H1 (cell line): ENCODE results near the gene PRR7. TPM values are rescaled to one million over a fixed set of nuclear protein-coding genes. Genes with fewer than 3 reads are reported as not detected.

ENCODE experiments used
- CTCF ChIA-PET: fragments of 300-600 bp; sonication (Branson Sonifier 250); formaldehyde crosslinking; loops from one replicate; lab custom pipeline; 2021; ENCODE audit not compliant: partially characterized antibody; lab: Charles Lee
- POLR2A ChIA-PET: fragments of 300-600 bp; sonication (Branson Sonifier 250); formaldehyde crosslinking; loops from one replicate; lab custom pipeline; 2021; ENCODE audit warnings: inconsistent platforms; ENCODE audit not compliant: partially characterized antibody; lab: Charles Lee
- DNase-seq, 2 experiments: peaks; one replicate each; pipeline versions ENCODE4 v3.0.0 to v3.0.0-alpha.2; 2010 to 2022; ENCODE audit warnings: low spot score in 2 of 2, low read depth in 1 of 2, mixed read lengths in 1 of 2
- FAIRE-seq: peaks from 2 replicates; lab custom pipeline; 2011; peaks lifted over from hg19 to GRCh38; lab: Jason Lieb, UNC
- H2AFZ ChIP-seq: 2 replicates; pipeline ENCODE4 v1.8.1; 2012; ENCODE audit warnings: low read length, inconsistent platforms
- H2AK5ac ChIP-seq: 2 replicates; pipeline ENCODE4 v1.6.1; 2013; ENCODE audit warnings: low read depth, low read length
- H2BK120ac ChIP-seq: replicated peaks from 2 replicates; pipeline ENCODE3; 2013; ENCODE audit warnings: low read depth, low read length, inconsistent platforms
- H2BK12ac ChIP-seq: 2 replicates; pipeline ENCODE4 v1.6.1; 2013; ENCODE audit warnings: low read depth, low read length
- H2BK15ac ChIP-seq: 2 replicates; pipeline ENCODE4 v1.6.1; 2013; ENCODE audit warnings: low read length
- H2BK20ac ChIP-seq: 2 replicates; pipeline ENCODE4 v1.6.1; 2013; ENCODE audit warnings: low read length
- H2BK5ac ChIP-seq: 2 replicates; pipeline ENCODE4 v1.6.1; 2013; ENCODE audit warnings: low read depth, low read length
- H3K14ac ChIP-seq: 2 replicates; pipeline ENCODE4 v1.6.1; 2013; ENCODE audit warnings: inconsistent platforms; ENCODE audit not compliant: insufficient read length
- H3K18ac ChIP-seq: 2 replicates; pipeline ENCODE4 v1.6.1; 2013; ENCODE audit warnings: low read length; ENCODE audit errors: extremely low read depth
- H3K23ac ChIP-seq: 2 replicates; pipeline ENCODE4 v1.6.1; 2013; ENCODE audit warnings: inconsistent platforms; ENCODE audit not compliant: insufficient read length
- H3K23me2 ChIP-seq: 2 replicates; pipeline ENCODE4 v1.6.1; 2013; ENCODE audit warnings: low read depth, low read length
- H3K27ac ChIP-seq: 2 replicates; pipeline ENCODE4 v1.6.1; 2011; ENCODE audit warnings: low read depth, low read length, inconsistent platforms
- H3K27me3 ChIP-seq, 4 experiments: replicated peaks in 1 of 4; 1 replicate in 1 of 4; 2 replicates in 3 of 4; pipeline versions ENCODE4 v1.6.1 to v1.8.1; 2011 to 2013; ENCODE audit warnings: low read length in 3 of 4, mild to moderate bottlenecking in 3 of 4, inconsistent platforms in 2 of 4, mixed read lengths in 2 of 4, moderate library complexity in 1 of 4; ENCODE audit not compliant: control insufficient read depth in 3 of 4, insufficient read depth in 3 of 4; ENCODE audit errors: extremely low read depth in 1 of 4
- H3K36me3 ChIP-seq, 4 experiments: 2 replicates each; pipeline versions ENCODE4 v1.6.1 to v1.8.1; 2011 to 2013; ENCODE audit warnings: mild to moderate bottlenecking in 4 of 4, low read length in 3 of 4, moderate library complexity in 2 of 4, control low read depth in 1 of 4, inconsistent platforms in 1 of 4; ENCODE audit not compliant: insufficient read depth in 4 of 4, control insufficient read depth in 2 of 4
- H3K4ac ChIP-seq: replicated peaks from 2 replicates; pipeline ENCODE3; 2013; ENCODE audit warnings: low read length, low read depth, mixed read lengths, inconsistent platforms; ENCODE audit not compliant: insufficient read length
- H3K4me1 ChIP-seq, 4 experiments: replicated peaks in 1 of 4; 1 replicate in 1 of 4; 2 replicates in 3 of 4; pipeline versions ENCODE4 v1.6.1 to v1.8.1; 2011 to 2013; ENCODE audit warnings: low read length in 3 of 4, inconsistent platforms in 2 of 4, mixed read lengths in 1 of 4; ENCODE audit not compliant: insufficient read depth in 4 of 4, control insufficient read depth in 3 of 4
- H3K4me2 ChIP-seq, 2 experiments: 2 replicates each; pipeline versions ENCODE4 v1.6.1 to v1.8.1; 2011 to 2013; ENCODE audit warnings: low read depth in 2 of 2, low read length in 2 of 2, control low read depth in 1 of 2, inconsistent platforms in 1 of 2, mild to moderate bottlenecking in 1 of 2; ENCODE audit not compliant: insufficient read depth in 1 of 2
- H3K4me3 ChIP-seq, 4 experiments: fragments of 200-600, 300-600 bp in 1 of 4; sonication (generic), shearing (Covaris generic), sonication (Bioruptor Twin) in 1 of 4; 2 replicates each; pipeline versions ENCODE4 v1.5.1 to v1.8.1; 2011 to 2016; ENCODE audit warnings: low read length in 4 of 4, low read depth in 3 of 4, control low read depth in 2 of 4, inconsistent platforms in 2 of 4, mild to moderate bottlenecking in 2 of 4, mixed read lengths in 1 of 4, moderate library complexity in 1 of 4; ENCODE audit not compliant: insufficient read depth in 2 of 4; ENCODE audit errors: extremely low read depth in 1 of 4
- H3K56ac ChIP-seq: replicated peaks from 2 replicates; pipeline ENCODE3; 2013; ENCODE audit warnings: low read depth, mild to moderate bottlenecking, mixed read lengths, low read length, inconsistent platforms; ENCODE audit not compliant: insufficient read length
- H3K79me1 ChIP-seq: 2 replicates; pipeline ENCODE4 v1.6.1; 2013; ENCODE audit warnings: low read depth, low read length, control low read depth
- H3K79me2 ChIP-seq, 2 experiments: 2 replicates each; pipeline versions ENCODE4 v1.6.1 to v1.8.1; 2012 to 2013; ENCODE audit warnings: low read length in 2 of 2, mild to moderate bottlenecking in 2 of 2, inconsistent platforms in 1 of 2; ENCODE audit not compliant: insufficient read depth in 2 of 2, control insufficient read depth in 1 of 2
- H3K9ac ChIP-seq, 4 experiments: replicated peaks in 1 of 4; 1 replicate in 1 of 4; 2 replicates in 3 of 4; pipeline versions ENCODE4 v1.6.1 to v1.8.1; 2011 to 2013; ENCODE audit warnings: low read depth in 3 of 4, low read length in 3 of 4, control low read depth in 2 of 4, mild to moderate bottlenecking in 2 of 4, moderate library complexity in 2 of 4, inconsistent platforms in 1 of 4; ENCODE audit errors: extremely low read depth in 1 of 4
- H3K9me3 ChIP-seq, 2 experiments: 2 replicates each; pipeline versions ENCODE4 v1.6.1 to v1.8.1; 2012 to 2013; ENCODE audit warnings: mild to moderate bottlenecking in 2 of 2, moderate library complexity in 2 of 2, control low read depth in 1 of 2, inconsistent platforms in 1 of 2, low read depth in 1 of 2, low read length in 1 of 2, mixed read lengths in 1 of 2; ENCODE audit not compliant: insufficient read depth in 2 of 2
- H4K20me1 ChIP-seq, 2 experiments: replicated peaks in 1 of 2; 2 replicates each; pipeline versions ENCODE3 to v1.8.1; 2011 to 2013; ENCODE audit warnings: inconsistent platforms in 2 of 2, low read length in 2 of 2, mild to moderate bottlenecking in 1 of 2; ENCODE audit not compliant: insufficient read depth in 2 of 2, control insufficient read depth in 1 of 2
- H4K5ac ChIP-seq: 2 replicates; pipeline ENCODE4 v1.6.1; 2013; ENCODE audit warnings: low read length, low read depth, mixed read lengths, inconsistent platforms; ENCODE audit not compliant: insufficient read length
- H4K8ac ChIP-seq: 2 replicates; pipeline ENCODE4 v1.8.0; 2013; ENCODE audit warnings: mild to moderate bottlenecking, moderate library complexity, low read length, inconsistent platforms; ENCODE audit not compliant: insufficient read depth; ENCODE audit errors: extremely low read depth
- H4K91ac ChIP-seq: replicated peaks from 2 replicates; pipeline ENCODE3; 2013; ENCODE audit warnings: low read length, mixed read lengths, inconsistent platforms; ENCODE audit not compliant: insufficient read length
- ASH2L ChIP-seq: fragments of 200-600, 300-600 bp; sonication (generic); IDR thresholded peaks from one replicate; pipeline ENCODE4 v1.7.1; 2017; ENCODE audit warnings: low read length
- CBX5 ChIP-seq: fragments of 300-800, 300-1000 bp; sonication (generic); IDR thresholded peaks from 2 replicates; pipeline ENCODE4 v1.7.1; 2016; ENCODE audit warnings: antibody characterized with exemption, low read length, low read depth
- GABPA ChIP-seq: IDR thresholded peaks from 2 replicates; pipeline ENCODE4 v1.6.1; 2011; ENCODE audit warnings: mild to moderate bottlenecking, low read length, moderate library complexity, borderline replicate concordance; ENCODE audit not compliant: insufficient read depth
- HDAC2 ChIP-seq, 2 experiments: fragments of 300-600 bp in 1 of 2; sonication (generic) in 1 of 2; IDR thresholded peaks; 2 replicates each; pipeline ENCODE4 v1.6.1; 2011 to 2012; ENCODE audit warnings: low read depth in 2 of 2, low read length in 2 of 2, mild to moderate bottlenecking in 2 of 2, moderate library complexity in 2 of 2, borderline replicate concordance in 1 of 2, inconsistent platforms in 1 of 2
- KDM1A ChIP-seq: fragments of 200-600, 300-600 bp; sonication (generic); IDR thresholded peaks from 2 replicates; pipeline ENCODE4 v1.7.1; 2016; ENCODE audit warnings: mild to moderate bottlenecking, low read length, borderline replicate concordance
- NANOG ChIP-seq: IDR thresholded peaks from 2 replicates; pipeline ENCODE4 v1.6.1; 2011; ENCODE audit warnings: low read length, low read depth, mild to moderate bottlenecking, inconsistent platforms; ENCODE audit not compliant: insufficient read depth, poor library complexity, severe bottlenecking
- SAP30 ChIP-seq: fragments of 300-600 bp; sonication (generic); IDR thresholded peaks from 2 replicates; pipeline ENCODE4 v1.7.1; 2012; ENCODE audit warnings: low read length, moderate library complexity, mild to moderate bottlenecking, inconsistent platforms; ENCODE audit not compliant: insufficient read depth, insufficient replicate concordance
- SIRT6 ChIP-seq: IDR thresholded peaks from one replicate; pipeline ENCODE4 v1.7.1; 2012; ENCODE audit warnings: low read length, inconsistent platforms
- SUZ12 ChIP-seq: fragments of 200-600 bp; sonication (generic); IDR thresholded peaks from 2 replicates; pipeline ENCODE4 v1.6.1; 2012; ENCODE audit warnings: mild to moderate bottlenecking, inconsistent platforms, low read length, moderate library complexity, mixed read lengths
- TAF1 ChIP-seq: IDR thresholded peaks from 2 replicates; pipeline ENCODE4 v1.6.1; 2011; ENCODE audit warnings: mild to moderate bottlenecking, low read depth, low read length
- WGBS, 2 experiments: shearing (Covaris generic) in 1 of 2; methylation state at CpG; one replicate each; pipeline versions ENCODE4 v1.1.6 to v1.1.7; 2013 to 2015; ENCODE audit warnings: low lambda C conversion rate in 2 of 2, mixed read lengths in 2 of 2, inconsistent platforms in 1 of 2, low coverage in 1 of 2, missing lambda C conversion rate in 1 of 2; ENCODE audit not compliant: insufficient replicate concordance in 2 of 2, insufficient coverage in 1 of 2, insufficient read length in 1 of 2; ENCODE audit errors: extremely low coverage in 1 of 2, missing lambda C conversion rate in 1 of 2; 5-methylcytosine and 5-hydroxymethylcytosine counted together
- polyA plus RNA-seq, 7 experiments: library from polyadenylated mRNA; depleted of rRNA in 3 of 7; stranded (reverse) in 5 of 7; unstranded in 2 of 7; fragments of >200 nt in 5 of 7; fragments of 200-250 nt in 2 of 7; gene quantifications; 1 replicate in 5 of 7; 2 replicates in 1 of 7; 4 replicates in 1 of 7; pipeline versions ENCODE4 v1.2.1 to v1.2.3, GENCODE V29; 2011 to 2013; ENCODE audit warnings: missing spikeins in 2 of 7, mixed read lengths in 2 of 7
- total RNA-seq: library from RNA; stranded (reverse); fragmentation: NEBNext Ultra II Directional; extraction: Animal tissue kit (Norgen Biotek cat#: 25700); gene quantifications from 2 replicates; pipeline ENCODE4 v1.2.1, GENCODE V29; 2021

PRR7 gene
- total and polyA plus RNA-seq, 2 of the 8 experiments (the other 6 are each of a cell fraction or from before 2014, with no cell fraction given): 8.0 to 11.8 TPM

DNA sequence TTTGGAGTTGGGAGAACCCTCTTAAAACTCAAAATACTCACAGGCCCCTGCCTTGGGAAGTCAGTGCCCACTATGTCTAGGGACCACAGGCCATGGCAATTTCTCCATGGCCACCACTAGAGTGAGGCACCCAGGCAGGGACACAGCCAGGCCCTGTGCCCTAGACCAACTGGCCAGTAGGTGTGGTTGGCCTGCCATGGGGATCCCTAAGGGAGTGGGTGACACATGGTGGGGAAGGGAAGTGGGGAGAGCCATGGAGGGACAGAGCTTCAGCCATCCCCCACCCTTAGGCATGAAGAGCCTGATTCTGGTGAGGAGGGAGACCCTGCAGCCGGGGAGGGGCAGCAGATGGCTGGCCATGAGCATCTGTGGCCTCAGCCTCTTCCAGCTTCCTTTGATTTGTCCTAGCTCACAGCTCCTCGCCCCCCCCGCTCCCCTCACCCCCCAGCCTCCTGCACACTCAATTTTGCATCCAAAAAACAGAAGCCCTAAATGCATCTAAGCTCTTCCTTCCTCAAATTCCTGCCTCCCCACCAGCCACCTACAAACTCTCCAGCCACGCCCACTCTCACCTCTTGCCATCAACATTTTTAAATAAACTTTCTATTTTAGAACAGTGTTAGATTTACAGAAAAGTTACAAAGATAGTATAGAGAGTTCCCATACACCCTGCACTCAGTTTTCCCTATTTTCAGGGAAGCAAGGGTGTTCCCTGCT, 28.4 kb downstream of the PRR7 start:
- Histone ChIP-seq H3K4ac (no peak overlapping the region), H4K8ac (no peak overlapping the region), H3K27me3 (no peaks in the 10 kb centered on the region), H3K9ac (no peak overlapping the region), H4K5ac (no peak overlapping the region), H3K23ac (no peak overlapping the region), H3K27ac (no peak overlapping the region), H3K4me1 (peaks cover 11 to 40% (median 33%) of the 10 kb centered on the region in 4 experiments), H4K20me1 (peaks cover 13 to 20% of the 10 kb centered on the region in 2 experiments), H2BK5ac (no peak overlapping the region), H3K56ac (no peak overlapping the region), H3K18ac (peak overlapping the region; percentile 60), H3K4me2 (no peak overlapping the region; a peak in 1 of 4 replicates), H3K9me3 (no peaks in the 10 kb centered on the region), H3K14ac (no peak overlapping the region), H2BK120ac (no peak overlapping the region), H2BK20ac (peak overlapping the region; percentile 48; the same call in 1 of the 2 replicates), H2BK12ac (peak overlapping the region; percentile 87; the same call in 1 of the 2 replicates), H3K36me3 (peaks cover 3 to 18% (median 6%) of the 10 kb centered on the region in 4 experiments; a peak in 5 of 8 replicates), H4K91ac (no peak overlapping the region), H2AK5ac (peak overlapping the region; percentile 88; the same call in 1 of the 2 replicates), H2AFZ (no peak overlapping the region), H3K23me2 (peaks cover 3% of the 10 kb centered on the region), H3K4me3 (no peak overlapping the region), H3K79me1 (peaks cover 12% of the 10 kb centered on the region), H2BK15ac (0 out of 2 replicates have a peak overlapping the region, but pooled peaks have one; percentile 81), H3K79me2 (peaks cover 14 to 27% of the 10 kb centered on the region in 2 experiments)
- POLR2A ChIA-PET: interaction anchor here (0.6 to 67.5 kb wide), 3 partner anchors 5 to 45 kb away, joined by 3 to 3349 read pairs (median 3349); partner anchors contain the start of genes DBN1, DOK3, PDLIM7 and PRR7
- FAIRE-seq (no peak), DNase-seq (no peak)
- CTCF ChIA-PET: interaction anchor here (0.7 to 10.4 kb wide), 7 partner anchors 16 to 165 kb away, joined by 3 to 162 read pairs (median 7); partner anchors contain the start of gene PDLIM7
- 88% methylated on average over 2 of the region's 4 CpGs; no CpG with 5 or more reads in 1 of the 2 experiments for WGBS, 2 experiments
- TF ChIP-seq NANOG (no peak), TAF1 (no peak), HDAC2 (IDR thresholded peaks at IDR 0.05; ENCODE audit: borderline replicate concordance in 1 of 2, low read depth in 2 of 2, low read length in 2 of 2) (no peak), SIRT6 (no peak), SAP30 (no peak), ASH2L (no peak), KDM1A (no peak), GABPA (no peak), SUZ12 (no peak), CBX5 (no peak)
